Dermis microvascular lymphatic vessel endothelial cell (primary cell): ENCODE results near the gene MFAP5. TPM values are rescaled to one million over a fixed set of nuclear protein-coding genes. Genes with fewer than 3 reads are reported as not detected.
A peak's percentile ranks its signal among the peaks of the same experiment; 100 is the strongest.

Source experiments
- DNase-seq, 2 donors: peaks; one replicate each; pipeline versions ENCODE4 v3.0.0 to v3.0.0-alpha.2; 2010; ENCODE audit warnings: low read depth in 2 of 2
- total RNA-seq: library from RNA; depleted of rRNA; stranded (reverse); fragments of >200 nt; gene quantifications from 2 replicates; pipeline ENCODE4 v1.2.1, GENCODE V29; 2014

The MFAP5 gene, protein sequence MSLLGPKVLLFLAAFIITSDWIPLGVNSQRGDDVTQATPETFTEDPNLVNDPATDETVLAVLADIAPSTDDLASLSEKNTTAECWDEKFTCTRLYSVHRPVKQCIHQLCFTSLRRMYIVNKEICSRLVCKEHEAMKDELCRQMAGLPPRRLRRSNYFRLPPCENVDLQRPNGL
- 0.13 TPM in 1 of 2 replicates, not detected in the other for total RNA-seq

DNA sequence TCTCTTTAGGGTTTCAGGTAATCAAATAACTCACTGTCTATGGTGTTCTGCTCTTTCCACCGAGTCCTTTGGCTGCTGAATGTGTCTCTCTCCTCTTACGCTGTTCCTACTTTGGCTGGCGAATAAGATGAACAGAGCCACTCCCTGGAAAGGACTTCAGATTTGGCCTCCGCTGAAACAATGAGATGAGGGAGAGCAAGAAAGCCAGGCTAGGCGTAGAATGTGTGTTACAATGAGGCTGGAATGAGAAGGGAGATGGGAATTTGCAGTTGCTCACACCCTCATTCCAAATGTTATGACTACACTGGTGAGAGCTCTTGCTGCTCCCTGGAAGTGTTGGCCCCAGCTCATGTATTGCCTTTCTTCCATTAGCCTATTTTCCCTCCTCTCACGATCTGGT, at the start of gene MFAP5:
Gene MFAP5 (minus strand): TSS at position 234 of the 400 bp plus-strand sequence. CDS start 722 bp downstream, outside the sequence.
- no peak for DNase-seq

DNA sequence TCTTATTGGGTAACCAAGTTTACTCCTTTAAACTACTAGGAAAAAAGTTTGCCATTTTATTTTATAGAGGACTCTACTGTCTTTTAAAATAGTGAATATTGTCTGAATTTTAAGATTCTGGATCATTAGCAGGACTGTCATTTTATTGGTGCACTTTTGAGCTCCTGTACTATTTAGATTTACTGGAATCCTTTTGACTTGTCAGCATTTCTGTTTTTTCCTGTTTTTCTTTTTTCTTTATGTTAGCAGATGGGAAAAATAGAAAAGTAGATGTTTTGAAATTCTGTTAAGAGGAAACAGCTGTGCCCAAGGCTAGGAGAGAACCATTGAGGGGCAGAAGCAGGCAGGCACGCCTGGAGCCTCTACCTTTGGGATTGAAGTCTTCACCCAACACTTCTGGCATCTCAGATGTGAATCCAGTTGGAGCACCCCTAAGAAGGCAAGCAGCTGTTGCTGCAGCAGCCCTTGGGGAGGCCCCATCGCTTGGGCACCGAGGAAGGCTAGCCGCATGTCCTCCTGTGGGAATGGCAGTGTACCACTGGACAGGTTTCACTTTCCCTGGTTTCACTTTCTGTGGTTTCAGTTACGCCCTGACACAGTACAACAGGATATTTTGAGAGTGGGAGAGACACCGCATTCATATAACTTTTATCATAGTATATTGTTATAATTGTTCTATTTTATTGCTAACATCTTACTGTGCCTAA, 46.7 kb upstream of the MFAP5 start:
- peak; percentile 57 to 60 for DNase-seq

DNA sequence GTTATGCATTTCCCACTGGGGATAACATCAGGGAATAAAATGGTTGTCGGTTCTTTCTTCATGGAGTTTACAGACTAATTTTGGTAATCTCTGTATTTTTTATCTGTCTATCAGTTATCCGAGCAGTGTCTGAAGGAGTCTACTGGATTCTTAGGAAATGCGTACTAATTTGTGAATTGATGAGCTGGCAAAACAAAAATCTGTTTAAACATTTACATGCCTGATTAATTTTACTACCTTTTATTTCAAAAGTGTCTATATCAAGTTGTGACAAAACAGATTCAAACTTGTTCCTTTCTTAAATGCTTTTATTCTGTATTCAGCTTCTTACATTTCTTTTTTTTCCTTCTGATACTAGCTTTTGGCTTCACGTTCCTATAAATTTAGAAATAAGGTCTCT, 39.5 kb upstream of the MFAP5 start:
- no peak for DNase-seq

DNA sequence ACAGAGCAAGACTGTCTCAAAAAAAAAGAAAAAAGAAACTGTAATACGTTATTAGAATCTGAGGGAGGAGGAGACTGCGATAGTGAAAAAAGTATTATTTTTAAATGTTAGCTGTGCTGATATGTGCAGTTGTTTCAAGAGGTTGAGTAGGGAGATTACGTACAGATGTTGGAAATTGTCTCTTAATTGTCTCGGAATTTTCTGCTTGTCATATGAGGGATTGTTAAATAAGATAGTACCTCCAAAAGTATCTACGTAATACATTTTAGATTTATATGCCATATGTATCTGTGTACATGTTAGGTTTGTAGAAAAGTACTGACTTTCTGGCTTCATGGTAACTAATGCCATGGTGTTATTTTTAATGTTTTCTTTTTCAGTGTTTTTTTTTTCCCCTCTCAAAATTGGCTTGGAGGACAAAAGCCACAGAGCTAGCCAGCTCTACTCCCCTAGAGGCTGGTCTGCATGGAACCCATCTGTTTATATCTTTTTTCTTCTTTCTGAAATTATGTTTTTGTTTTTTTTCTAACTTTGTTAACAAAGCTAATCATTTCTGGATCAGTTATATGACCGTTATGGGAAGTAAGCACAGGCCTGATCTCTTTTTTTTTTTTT, 38.5 kb upstream of the MFAP5 start:
- DNase-seq: no peak

DNA sequence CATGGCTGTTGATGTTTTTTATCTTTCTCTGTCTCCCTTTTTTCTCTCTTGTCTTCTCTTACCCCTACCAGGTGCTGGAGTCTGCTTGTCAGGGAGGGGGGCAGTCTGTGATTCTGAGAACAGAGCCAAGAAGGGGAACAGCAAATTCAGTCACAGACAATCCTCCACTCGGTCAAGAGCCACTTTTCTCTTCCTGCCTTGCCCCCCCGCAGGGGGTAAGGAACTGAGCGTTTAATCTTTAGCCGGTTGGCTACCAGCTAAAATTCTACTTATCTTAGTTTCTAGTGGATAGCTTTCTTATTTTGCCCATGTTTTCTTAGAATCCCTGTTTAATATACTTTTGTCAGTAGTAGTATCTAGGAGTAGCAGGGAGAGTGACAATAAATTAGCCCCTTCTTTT, 37.1 kb upstream of the MFAP5 start:
- no peak for DNase-seq

DNA sequence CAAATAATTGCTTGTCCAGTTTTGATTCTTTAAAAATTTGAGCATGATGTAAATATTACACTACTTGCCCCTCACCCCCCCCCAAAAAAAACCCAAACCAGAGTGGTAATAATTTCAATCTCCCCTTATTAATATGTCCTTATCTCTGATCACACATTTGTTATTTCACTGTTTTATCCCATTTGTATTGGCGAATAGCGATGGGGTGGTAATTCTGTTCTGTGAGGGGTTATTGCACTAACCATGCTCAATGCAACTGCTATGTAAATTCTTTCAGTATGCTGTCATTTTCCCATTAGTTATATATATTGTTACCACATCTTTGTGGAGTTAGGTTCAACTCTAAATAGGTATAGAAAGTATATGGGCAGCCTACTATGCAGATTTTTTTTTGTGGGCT, 36.3 kb upstream of the MFAP5 start:
- DNase-seq: peak in 1 of 2 donors; percentile 20

DNA sequence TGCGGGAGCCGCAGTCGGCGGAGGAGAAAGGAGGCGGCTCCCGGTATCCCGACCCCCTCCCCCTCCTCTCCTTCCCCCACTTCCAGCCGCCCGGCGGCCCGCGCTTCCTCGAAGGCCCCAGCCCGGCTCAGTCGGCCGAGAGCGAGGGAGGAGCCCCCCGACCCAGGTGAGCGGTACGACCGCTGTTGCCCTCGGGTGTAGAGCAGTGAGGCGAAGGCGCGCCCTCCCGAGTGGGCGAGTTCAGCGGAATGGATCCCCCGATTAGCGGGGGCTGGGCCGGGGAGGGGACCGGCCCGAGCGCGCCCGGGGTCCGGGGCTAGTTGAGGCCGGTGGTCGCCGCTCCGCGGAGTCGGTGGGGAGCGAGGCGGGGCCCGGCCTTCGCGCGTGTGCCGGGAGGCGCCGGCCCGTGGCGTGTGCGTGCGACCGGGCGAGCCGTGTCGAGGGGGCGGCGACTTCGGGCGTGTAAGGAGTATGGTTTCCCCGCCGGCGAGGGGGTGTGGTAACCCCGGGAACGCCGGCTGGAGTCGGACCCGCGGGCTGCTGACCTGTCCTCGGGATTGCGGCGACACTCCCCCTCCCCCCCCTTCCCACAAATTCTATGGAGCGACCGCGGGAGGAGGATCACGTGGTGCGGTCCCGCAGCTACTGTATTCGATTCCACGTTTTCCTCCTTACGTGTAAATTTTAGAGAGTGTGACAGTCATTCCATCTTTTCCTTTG, 35.7 kb upstream of the MFAP5 start:
- DNase-seq: peak in 1 of 2 donors; percentile 67

DNA sequence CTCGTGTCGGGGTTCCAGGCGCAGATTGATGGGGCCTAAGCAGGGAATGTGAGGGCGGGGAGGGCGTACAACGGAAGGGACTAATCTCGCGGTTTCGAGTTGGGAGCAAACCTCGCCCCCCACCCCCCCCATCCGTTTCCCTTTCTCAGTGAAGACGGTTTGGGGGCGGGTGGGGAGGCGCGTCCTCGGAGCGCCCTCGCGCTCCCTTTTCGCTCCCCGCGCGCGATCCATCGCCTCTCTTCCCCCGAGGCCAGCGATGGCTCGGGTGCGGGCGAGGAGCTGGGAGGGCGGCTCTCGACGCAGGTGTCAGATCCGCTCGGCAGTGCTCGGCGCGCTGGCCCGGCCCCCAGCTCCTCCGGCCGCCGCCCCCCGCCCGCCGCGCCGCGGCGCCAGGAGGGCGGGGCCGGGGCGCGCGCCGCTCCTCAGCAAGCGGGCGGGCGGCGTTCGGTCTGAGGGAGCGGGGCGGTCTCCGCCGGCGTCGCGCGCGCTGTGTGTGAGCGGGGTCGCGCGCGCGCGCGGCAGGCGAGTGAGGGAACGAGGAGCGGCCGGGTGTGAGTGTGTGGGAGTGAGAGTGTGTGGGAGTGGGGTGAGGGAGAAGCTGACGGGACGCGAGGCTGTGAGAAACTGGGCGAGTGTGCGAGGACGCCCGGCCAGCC, 35.0 kb upstream of the MFAP5 start, which contains the start of gene RIMKLB:
Gene RIMKLB (plus strand): TSS at position 516 of the 656 bp plus-strand sequence. CDS start 15,876 bp downstream, outside the sequence.
- DNase-seq: peak; percentile 61 to 84

DNA sequence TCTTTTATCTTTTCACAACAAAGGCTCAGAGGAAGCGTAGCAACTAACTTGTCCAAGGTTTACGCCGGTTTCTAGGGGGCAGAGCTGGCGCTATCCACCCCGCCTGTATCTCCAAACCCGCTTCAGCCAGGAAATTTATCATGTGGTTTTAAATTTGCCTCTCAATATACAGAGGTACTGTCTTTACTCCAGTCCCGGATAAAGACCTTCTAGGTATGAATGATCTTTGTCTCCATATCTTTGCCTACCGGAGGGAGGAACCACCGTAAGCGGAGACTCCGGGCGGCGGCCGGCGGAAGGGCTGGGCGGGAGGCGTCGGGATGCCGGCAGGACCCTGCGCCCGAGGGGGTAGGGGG, 34.5 kb upstream of the MFAP5 start:
- DNase-seq: peak; percentile 57 to 58

DNA sequence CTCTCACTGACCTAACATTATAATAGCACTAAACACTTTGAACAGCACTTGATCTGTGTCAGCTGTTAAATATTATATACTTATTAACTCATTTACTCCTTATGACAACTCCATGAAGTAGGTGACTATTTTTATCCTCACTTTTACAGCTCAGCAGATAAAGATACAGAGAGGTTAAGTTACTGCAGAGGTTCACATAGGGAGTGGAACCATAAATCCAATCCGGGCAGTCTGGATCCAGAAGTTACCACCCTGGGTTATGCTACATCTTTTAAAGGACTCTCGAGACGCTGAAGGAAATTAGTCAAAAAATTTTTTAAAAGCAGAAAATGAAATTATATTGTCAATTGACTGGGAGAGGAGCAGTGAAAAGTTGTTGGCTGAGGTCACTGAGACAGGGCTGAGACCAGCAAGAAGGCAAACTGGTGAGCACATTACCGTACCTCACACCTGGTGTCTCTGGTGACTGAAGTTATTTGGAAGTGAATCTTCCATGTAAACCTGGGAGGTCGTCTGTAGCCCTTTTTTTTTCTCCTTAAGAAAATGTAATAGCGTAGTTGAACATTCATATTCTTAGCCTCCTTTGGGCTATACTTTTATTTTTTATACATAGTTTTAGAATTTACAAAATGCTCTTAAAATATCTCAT, 33.9 kb upstream of the MFAP5 start:
- DNase-seq: no peak

DNA sequence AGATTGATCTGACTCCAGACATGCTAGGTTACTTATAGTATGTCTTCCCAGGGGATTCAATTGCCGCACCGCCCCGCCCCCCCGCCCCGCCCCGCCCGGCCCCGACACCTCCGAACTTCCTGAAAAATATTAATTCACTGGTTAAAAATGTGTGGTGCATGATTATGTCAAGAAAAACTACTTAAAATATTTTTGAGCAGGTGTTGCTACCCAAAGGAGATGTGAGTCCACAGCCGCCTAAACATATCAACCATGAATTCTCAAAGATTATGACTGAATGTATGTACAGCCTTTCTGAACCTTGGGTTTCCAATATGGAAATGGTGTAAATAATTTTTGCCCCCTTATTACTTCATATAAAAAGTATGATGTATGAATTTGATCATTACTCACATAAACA, 32.5 kb upstream of the MFAP5 start:
- no peak for DNase-seq

DNA sequence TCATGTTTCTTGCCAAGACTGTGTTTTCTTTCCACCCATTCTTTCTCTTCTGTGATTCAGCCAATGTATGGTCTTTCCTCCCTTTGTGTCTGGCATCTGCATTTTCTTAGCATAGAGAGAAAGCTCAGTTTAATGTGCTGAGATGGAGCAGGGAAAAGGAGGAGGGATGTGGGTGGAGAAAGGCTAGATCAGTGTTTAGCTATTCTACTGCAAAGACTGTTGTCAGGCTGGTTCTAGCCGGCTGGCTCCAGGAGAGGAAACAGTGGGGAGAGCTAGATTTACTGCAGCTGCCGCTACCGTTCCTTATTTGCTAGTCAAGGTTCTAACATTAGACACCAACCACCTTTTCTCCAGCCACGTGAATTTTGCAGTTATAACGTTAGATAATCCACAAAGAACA, 29.9 kb upstream of the MFAP5 start:
- peak in 1 of 2 donors; percentile 88 for DNase-seq

DNA sequence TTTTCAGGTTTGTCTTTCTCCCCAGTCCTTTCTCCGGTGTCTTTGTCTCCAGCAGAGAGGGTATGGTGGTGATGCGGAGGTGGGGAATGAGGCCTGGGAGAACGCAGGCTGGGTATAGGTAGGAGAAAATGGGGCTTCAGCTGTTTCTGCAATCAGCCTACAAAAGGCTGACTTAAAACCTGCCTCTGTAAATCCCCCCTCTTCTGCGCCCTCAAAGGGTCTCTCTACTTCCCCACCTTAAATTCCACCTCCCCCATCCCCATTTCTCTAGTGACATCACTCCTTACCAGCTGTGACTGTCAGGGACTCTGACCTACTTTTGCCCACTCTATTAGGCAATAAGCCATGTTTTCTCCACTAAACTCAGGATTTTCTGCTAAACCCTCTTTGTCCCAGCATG, 27.1 kb upstream of the MFAP5 start:
- no peak for DNase-seq

DNA sequence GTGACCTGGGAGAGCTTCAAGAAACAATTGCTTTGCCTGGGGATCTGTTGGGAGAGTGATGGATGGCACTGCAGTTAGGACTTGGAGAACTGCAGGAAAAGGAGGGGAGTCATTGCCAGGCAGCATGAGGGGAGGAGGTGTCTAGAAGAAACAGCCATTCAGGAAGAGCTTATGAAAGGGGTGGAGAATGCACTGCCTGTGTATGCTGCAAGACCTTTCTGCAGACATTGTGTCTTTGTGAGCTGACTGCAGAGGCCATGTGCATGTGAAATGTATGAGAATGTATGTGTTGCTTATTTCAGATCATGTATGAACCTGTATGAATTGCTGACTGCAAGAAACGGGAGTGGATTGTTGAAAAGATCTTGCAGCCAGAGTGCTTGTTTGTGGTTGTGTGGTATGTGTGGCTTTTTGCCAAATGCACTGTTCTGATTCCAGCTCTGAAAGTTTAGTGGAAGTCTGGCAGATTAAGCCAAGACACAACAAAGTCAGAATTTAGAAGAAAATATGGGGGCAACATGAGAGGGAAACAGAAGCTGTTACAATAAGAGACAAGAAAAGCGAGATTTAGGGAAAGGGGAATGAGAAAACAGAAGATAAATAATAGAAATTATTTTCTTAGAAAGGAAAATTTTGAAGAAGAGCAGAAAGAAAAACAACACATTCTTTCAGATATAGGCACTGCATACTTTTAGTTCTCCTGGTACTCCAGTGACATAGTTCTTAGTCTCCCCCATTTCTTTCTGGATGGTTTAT, 25.4 kb upstream of the MFAP5 start:
- DNase-seq: peak in 1 of 2 donors; percentile 92

DNA sequence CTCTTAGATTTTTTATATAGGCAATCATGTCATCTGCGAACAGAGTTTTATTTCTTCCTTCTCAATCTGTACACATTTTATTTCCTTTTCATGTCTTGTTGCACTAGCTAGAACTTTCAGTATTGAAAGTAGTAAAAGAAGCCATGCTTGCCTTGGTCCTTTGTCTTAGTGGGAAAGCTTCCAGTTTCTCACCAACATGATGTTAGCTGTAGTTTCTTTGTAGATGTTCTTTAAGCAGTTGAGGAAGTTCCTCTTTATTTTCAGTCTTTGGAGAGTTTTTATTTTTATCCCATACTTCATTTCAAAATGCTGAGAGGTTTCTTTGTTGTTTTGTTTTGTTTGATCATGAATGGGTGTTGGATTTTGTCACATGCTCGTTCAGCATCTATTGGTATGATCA, 22.4 kb upstream of the MFAP5 start:
- DNase-seq: no peak

DNA sequence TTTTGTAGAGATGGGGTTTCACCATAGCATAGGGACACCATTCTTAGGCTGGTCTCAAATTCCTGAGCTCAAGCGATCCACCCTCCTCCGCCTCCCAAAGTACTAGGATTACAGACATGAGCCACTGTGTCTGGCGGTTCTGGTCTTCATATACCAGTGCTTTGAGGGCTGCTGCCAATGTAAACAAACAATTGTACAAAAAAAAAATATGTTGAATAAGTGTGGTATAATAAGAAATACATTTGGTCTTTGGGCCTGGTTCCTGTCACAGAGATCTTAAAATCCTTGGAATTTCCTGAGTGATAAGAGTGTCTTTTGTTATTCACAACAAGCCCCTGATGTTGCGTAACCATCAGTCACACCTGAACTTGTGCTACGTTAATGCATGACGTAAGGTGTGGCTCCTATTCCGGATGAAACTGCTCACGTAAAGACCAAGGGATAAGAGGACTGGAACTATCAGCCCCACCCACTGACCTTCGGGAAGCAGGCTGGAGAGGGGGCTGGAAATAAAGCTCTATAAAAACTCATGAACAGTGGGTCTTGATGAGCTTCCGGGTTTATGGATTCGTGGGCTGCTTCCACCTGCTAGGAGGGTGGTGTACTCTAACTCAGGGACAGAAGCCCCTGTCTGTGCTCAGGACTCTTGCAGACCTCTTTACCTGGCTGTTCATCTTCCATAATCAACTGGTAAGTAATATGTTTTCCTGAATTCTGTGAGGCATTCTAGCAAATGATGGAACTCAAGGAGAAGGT, 18.7 kb upstream of the MFAP5 start:
- peak; percentile 58 to 80 for DNase-seq

DNA sequence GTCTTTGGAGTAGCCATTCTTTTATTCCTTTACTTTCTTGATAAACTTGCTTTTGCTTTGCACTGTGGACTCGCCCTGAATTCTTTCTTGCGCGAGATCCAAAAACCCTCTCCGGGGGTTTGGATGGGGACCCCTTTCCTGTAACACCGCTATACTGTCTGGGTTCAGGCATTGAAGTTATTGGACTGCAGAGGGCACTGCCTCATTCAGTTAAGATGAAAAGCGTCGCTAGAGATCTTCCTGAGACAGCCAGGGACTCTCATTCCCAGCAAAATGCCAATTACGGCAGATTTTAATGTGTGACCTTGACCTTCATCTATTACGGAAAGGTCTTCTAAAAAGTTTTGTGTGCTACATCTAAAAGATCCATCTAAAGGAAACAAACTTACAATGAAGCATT, 17.9 kb upstream of the MFAP5 start:
- DNase-seq: no peak

DNA sequence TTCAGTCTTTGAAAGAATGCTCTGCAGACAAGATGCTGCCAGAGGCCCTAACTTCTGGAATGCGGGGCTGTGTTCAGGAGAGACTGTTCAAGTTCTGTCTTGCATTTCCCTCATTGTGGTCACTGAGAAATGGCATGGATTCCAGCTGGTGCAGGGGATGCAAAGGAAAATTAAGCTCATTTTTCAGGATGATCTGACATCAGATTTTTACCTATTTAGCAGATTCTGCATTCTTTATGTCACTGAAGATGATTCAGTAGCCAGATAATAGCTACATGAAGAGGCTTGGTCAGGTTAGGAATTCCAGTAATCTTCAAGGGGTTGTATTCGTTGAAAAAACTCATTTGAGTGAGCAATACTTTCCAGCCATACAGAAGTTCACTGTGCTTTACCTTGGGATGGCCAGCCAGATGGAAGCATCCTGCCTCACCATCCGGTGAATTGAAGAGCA, 16.1 kb upstream of the MFAP5 start:
- no peak for DNase-seq

DNA sequence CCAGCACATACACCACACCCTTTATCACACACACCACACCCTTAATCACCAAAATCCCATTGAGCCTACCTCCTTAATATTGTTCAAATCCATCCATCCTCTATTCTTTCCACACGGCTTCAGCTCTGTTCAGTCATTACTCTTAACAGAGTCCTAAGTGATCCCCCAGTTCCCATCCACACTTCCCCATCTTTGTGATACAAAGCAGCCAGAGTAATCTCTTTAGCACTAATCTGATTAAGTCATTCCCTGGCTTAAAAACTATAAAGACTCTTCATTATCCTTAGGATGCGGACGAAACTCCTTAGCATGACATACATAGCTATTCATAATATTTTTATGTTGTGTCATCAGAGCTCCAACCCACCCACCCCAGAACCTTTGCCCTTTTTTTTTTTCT, 14.7 kb upstream of the MFAP5 start:
- no peak for DNase-seq

DNA sequence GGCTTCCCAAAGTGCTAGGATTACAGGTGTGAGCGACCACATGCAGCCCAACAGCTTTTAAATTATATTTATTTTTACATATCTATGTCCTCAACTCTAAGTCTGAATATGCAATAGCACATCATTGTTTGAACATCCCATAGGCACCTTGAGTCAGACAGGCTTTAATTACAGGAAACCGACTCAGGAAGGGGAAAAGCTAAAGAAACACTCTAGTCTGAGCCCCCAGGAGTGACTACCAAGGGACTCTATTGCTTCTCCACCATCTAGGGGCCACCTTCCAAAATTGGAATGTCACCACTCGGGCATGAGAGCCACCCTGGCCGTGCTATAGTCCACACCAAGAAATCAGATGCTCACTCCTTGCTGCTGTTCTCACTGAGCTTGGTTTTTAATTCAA, 14.0 kb upstream of the MFAP5 start:
- peak in 1 of 2 donors; percentile 79 for DNase-seq
